ENCODE data around the gene DGKI. TPM values are rescaled to one million over a fixed set of nuclear protein-coding genes. Genes with fewer than 3 reads are reported as not detected.

DGKI gene
- total RNA-seq, 1 experiment from 2014 or later: 0.79 TPM

DNA sequence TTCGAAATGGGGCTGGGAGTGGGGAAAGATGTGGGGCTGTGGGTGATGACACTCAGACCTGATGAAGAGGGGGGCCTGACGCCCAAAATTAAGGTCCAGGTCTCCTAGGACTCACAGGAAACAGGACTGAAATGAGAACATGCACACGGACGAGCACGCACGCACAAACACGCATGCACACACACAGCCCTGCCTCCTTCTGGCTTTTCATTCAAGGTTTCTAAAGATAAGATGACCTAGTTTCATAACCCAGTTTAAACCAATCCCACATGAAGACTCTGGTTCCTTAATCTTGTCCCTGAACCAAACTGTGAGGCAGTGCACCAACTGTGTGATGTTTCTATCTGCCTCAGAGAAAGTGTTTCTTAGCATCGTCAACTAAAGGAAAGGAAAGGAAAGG lies 162.0 kb downstream of the DGKI start:
- ChIA-PET CTCF (no interaction called here), POLR2A (no interaction called here)
- H3K4me3 Mint-ChIP-seq: no peak overlapping the region
- TF ChIP-seq NFE2L1 (CRISPR knock-in tag; IDR thresholded peaks at IDR 0.05): no peak
- TF ChIP-seq ZNF219 (CRISPR knock-in tag; IDR thresholded peaks at IDR 0.05; ENCODE audit: borderline replicate concordance): no peak
- no peak for TF ChIP-seq ZNF263 (CRISPR knock-in tag; IDR thresholded peaks at IDR 0.05; ENCODE audit: low read depth)
- TF ChIP-seq, protein P1, sequence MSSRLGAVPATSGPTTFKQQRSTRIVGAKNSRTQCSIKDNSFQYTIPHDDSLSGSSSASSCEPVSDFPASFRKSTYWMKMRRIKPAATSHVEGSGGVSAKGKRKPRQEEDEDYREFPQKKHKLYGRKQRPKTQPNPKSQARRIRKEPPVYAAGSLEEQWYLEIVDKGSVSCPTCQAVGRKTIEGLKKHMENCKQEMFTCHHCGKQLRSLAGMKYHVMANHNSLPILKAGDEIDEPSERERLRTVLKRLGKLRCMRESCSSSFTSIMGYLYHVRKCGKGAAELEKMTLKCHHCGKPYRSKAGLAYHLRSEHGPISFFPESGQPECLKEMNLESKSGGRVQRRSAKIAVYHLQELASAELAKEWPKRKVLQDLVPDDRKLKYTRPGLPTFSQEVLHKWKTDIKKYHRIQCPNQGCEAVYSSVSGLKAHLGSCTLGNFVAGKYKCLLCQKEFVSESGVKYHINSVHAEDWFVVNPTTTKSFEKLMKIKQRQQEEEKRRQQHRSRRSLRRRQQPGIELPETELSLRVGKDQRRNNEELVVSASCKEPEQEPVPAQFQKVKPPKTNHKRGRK (CRISPR knock-in tag; IDR thresholded peaks at IDR 0.05; ENCODE audit: borderline replicate concordance): no peak
- peaks cover 18% of the 10 kb centered on the region for H3K4me1 Mint-ChIP-seq
- no peak for ATAC-seq
- peaks cover 7% of the 10 kb centered on the region; the same call in 1 of the 2 replicates for H3K9me3 Mint-ChIP-seq
- no peaks in the 10 kb centered on the region for H3K27me3 Mint-ChIP-seq (ENCODE audit: low read depth)
- no peaks in the 10 kb centered on the region; the same call in 1 of the 2 replicates for H3K36me3 Mint-ChIP-seq
- no peak overlapping the region for H3K27ac Mint-ChIP-seq
- no peak for DNase-seq (ENCODE audit: low spot score)

GRCh38 chr7:137684316-137684715 lies 162.5 kb downstream of the DGKI start:
- H3K4me1 Mint-ChIP-seq: peaks cover 18% of the 10 kb centered on the region
- ATAC-seq (no peak), DNase-seq (ENCODE audit: low spot score) (no peak)
- ChIA-PET POLR2A (no interaction called here), CTCF (no interaction called here)
- no peak overlapping the region for H3K27ac Mint-ChIP-seq
- H3K4me3 Mint-ChIP-seq: no peak overlapping the region
- H3K36me3 Mint-ChIP-seq: no peaks in the 10 kb centered on the region; the same call in 1 of the 2 replicates
- H3K27me3 Mint-ChIP-seq (ENCODE audit: low read depth): no peaks in the 10 kb centered on the region
- peaks cover 7% of the 10 kb centered on the region; the same call in 1 of the 2 replicates for H3K9me3 Mint-ChIP-seq
- TF ChIP-seq, protein P2, sequence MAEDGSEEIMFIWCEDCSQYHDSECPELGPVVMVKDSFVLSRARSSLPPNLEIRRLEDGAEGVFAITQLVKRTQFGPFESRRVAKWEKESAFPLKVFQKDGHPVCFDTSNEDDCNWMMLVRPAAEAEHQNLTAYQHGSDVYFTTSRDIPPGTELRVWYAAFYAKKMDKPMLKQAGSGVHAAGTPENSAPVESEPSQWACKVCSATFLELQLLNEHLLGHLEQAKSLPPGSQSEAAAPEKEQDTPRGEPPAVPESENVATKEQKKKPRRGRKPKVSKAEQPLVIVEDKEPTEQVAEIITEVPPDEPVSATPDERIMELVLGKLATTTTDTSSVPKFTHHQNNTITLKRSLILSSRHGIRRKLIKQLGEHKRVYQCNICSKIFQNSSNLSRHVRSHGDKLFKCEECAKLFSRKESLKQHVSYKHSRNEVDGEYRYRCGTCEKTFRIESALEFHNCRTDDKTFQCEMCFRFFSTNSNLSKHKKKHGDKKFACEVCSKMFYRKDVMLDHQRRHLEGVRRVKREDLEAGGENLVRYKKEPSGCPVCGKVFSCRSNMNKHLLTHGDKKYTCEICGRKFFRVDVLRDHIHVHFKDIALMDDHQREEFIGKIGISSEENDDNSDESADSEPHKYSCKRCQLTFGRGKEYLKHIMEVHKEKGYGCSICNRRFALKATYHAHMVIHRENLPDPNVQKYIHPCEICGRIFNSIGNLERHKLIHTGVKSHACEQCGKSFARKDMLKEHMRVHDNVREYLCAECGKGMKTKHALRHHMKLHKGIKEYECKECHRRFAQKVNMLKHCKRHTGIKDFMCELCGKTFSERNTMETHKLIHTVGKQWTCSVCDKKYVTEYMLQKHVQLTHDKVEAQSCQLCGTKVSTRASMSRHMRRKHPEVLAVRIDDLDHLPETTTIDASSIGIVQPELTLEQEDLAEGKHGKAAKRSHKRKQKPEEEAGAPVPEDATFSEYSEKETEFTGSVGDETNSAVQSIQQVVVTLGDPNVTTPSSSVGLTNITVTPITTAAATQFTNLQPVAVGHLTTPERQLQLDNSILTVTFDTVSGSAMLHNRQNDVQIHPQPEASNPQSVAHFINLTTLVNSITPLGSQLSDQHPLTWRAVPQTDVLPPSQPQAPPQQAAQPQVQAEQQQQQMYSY (CRISPR knock-in tag; IDR thresholded peaks at IDR 0.05): no peak
- TF ChIP-seq, protein P3, sequence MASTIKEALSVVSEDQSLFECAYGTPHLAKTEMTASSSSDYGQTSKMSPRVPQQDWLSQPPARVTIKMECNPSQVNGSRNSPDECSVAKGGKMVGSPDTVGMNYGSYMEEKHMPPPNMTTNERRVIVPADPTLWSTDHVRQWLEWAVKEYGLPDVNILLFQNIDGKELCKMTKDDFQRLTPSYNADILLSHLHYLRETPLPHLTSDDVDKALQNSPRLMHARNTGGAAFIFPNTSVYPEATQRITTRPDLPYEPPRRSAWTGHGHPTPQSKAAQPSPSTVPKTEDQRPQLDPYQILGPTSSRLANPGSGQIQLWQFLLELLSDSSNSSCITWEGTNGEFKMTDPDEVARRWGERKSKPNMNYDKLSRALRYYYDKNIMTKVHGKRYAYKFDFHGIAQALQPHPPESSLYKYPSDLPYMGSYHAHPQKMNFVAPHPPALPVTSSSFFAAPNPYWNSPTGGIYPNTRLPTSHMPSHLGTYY (CRISPR knock-in tag; IDR thresholded peaks at IDR 0.05): no peak
- TF ChIP-seq, protein P4, sequence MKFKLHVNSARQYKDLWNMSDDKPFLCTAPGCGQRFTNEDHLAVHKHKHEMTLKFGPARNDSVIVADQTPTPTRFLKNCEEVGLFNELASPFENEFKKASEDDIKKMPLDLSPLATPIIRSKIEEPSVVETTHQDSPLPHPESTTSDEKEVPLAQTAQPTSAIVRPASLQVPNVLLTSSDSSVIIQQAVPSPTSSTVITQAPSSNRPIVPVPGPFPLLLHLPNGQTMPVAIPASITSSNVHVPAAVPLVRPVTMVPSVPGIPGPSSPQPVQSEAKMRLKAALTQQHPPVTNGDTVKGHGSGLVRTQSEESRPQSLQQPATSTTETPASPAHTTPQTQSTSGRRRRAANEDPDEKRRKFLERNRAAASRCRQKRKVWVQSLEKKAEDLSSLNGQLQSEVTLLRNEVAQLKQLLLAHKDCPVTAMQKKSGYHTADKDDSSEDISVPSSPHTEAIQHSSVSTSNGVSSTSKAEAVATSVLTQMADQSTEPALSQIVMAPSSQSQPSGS (CRISPR knock-in tag; IDR thresholded peaks at IDR 0.05; ENCODE audit: borderline replicate concordance, low read depth): no peak
- TF ChIP-seq KAT7 (CRISPR knock-in tag; IDR thresholded peaks at IDR 0.05; ENCODE audit: borderline replicate concordance) (no peak), FOXJ3 (CRISPR knock-in tag; IDR thresholded peaks at IDR 0.05; ENCODE audit: borderline replicate concordance) (no peak), CBFB (CRISPR knock-in tag; IDR thresholded peaks at IDR 0.05; ENCODE audit: low read depth) (no peak), GRHL2 (CRISPR knock-in tag; IDR thresholded peaks at IDR 0.05; ENCODE audit: insufficient replicate concordance, severe bottlenecking) (no peak), PREB (CRISPR knock-in tag; IDR thresholded peaks at IDR 0.05; ENCODE audit: borderline replicate concordance) (no peak)
- TF ChIP-seq, protein P5, sequence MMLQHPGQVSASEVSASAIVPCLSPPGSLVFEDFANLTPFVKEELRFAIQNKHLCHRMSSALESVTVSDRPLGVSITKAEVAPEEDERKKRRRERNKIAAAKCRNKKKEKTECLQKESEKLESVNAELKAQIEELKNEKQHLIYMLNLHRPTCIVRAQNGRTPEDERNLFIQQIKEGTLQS (CRISPR knock-in tag; conservative IDR thresholded peaks at IDR 0.05): no peak
- TF ChIP-seq, protein P6, sequence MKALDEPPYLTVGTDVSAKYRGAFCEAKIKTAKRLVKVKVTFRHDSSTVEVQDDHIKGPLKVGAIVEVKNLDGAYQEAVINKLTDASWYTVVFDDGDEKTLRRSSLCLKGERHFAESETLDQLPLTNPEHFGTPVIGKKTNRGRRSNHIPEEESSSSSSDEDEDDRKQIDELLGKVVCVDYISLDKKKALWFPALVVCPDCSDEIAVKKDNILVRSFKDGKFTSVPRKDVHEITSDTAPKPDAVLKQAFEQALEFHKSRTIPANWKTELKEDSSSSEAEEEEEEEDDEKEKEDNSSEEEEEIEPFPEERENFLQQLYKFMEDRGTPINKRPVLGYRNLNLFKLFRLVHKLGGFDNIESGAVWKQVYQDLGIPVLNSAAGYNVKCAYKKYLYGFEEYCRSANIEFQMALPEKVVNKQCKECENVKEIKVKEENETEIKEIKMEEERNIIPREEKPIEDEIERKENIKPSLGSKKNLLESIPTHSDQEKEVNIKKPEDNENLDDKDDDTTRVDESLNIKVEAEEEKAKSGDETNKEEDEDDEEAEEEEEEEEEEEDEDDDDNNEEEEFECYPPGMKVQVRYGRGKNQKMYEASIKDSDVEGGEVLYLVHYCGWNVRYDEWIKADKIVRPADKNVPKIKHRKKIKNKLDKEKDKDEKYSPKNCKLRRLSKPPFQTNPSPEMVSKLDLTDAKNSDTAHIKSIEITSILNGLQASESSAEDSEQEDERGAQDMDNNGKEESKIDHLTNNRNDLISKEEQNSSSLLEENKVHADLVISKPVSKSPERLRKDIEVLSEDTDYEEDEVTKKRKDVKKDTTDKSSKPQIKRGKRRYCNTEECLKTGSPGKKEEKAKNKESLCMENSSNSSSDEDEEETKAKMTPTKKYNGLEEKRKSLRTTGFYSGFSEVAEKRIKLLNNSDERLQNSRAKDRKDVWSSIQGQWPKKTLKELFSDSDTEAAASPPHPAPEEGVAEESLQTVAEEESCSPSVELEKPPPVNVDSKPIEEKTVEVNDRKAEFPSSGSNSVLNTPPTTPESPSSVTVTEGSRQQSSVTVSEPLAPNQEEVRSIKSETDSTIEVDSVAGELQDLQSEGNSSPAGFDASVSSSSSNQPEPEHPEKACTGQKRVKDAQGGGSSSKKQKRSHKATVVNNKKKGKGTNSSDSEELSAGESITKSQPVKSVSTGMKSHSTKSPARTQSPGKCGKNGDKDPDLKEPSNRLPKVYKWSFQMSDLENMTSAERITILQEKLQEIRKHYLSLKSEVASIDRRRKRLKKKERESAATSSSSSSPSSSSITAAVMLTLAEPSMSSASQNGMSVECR (CRISPR knock-in tag; IDR thresholded peaks at IDR 0.05; ENCODE audit: borderline replicate concordance): no peak
- TF ChIP-seq, protein P7, sequence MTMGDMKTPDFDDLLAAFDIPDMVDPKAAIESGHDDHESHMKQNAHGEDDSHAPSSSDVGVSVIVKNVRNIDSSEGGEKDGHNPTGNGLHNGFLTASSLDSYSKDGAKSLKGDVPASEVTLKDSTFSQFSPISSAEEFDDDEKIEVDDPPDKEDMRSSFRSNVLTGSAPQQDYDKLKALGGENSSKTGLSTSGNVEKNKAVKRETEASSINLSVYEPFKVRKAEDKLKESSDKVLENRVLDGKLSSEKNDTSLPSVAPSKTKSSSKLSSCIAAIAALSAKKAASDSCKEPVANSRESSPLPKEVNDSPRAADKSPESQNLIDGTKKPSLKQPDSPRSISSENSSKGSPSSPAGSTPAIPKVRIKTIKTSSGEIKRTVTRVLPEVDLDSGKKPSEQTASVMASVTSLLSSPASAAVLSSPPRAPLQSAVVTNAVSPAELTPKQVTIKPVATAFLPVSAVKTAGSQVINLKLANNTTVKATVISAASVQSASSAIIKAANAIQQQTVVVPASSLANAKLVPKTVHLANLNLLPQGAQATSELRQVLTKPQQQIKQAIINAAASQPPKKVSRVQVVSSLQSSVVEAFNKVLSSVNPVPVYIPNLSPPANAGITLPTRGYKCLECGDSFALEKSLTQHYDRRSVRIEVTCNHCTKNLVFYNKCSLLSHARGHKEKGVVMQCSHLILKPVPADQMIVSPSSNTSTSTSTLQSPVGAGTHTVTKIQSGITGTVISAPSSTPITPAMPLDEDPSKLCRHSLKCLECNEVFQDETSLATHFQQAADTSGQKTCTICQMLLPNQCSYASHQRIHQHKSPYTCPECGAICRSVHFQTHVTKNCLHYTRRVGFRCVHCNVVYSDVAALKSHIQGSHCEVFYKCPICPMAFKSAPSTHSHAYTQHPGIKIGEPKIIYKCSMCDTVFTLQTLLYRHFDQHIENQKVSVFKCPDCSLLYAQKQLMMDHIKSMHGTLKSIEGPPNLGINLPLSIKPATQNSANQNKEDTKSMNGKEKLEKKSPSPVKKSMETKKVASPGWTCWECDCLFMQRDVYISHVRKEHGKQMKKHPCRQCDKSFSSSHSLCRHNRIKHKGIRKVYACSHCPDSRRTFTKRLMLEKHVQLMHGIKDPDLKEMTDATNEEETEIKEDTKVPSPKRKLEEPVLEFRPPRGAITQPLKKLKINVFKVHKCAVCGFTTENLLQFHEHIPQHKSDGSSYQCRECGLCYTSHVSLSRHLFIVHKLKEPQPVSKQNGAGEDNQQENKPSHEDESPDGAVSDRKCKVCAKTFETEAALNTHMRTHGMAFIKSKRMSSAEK (CRISPR knock-in tag; IDR thresholded peaks at IDR 0.05; ENCODE audit: borderline replicate concordance): no peak
